SK-N-SH (cell line): ENCODE results near the gene RTN4RL1.

Experiments
- EZH2phosphoT487 ChIP-seq: fragments of 200-600 bp; sonication (generic); IDR thresholded peaks from 2 replicates; pipeline ENCODE4 v1.6.1; 2017; ENCODE audit warnings: low read depth, mixed run types, mild to moderate bottlenecking, antibody characterized with exemption, moderate library complexity, borderline replicate concordance
- JUND ChIP-seq: IDR thresholded peaks from 2 replicates; pipeline ENCODE4 v1.4.0; 2012
- TAF1 ChIP-seq: IDR thresholded peaks from 2 replicates; pipeline ENCODE4 v1.6.1; 2012; ENCODE audit warnings: low read depth, mild to moderate bottlenecking, low read length, moderate library complexity, borderline replicate concordance
- YY1 ChIP-seq: IDR thresholded peaks from 2 replicates; pipeline ENCODE4 v1.4.0; 2012; ENCODE audit warnings: low read depth, mild to moderate bottlenecking
- TF ChIP-seq, protein P1 (sequence below): fragments of 200-600 bp; sonication (generic); IDR thresholded peaks from 2 replicates; pipeline ENCODE4 v1.6.1; 2017; ENCODE audit warnings: antibody characterized with exemption, mild to moderate bottlenecking, moderate library complexity

DNA sequence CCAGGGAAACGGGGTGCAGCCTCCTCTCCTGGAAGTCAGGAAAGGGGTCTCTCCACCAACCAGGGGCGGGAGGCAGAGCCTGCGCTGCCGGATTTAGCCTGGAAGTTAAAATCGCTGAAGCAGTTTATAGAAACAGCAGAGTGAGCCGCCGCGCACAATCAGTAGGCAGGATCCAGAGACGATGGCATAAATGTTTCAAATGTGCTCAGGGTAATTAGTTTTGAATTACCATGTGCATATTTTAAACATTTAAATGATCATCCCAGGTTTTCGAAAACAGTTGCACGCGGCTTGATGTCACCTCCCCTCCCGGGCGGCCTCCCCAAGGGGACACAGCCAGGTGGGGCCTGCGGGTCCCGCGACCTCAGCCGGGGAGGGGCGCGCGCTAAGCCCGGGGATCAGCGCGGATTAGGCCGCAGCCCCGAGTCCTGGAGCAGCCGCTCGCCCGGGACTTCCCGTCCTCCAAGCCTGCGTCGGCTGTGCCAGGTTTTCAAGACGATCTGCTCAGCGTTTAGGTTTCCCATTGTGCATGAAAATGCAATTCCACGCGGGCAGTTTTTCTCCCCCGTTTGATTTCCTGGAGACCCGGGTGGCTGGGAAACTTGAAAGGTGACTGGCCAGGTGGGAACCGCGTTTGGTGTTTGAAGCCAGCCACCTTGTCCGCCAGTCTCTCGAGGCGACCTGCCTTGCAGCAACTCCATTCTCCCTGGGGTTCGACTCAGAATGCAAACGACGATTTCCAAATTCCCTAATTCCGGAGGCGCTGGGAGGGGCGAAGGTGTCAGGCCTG, 117.0 kb downstream of the RTN4RL1 start:
- TF ChIP-seq, protein P1, sequence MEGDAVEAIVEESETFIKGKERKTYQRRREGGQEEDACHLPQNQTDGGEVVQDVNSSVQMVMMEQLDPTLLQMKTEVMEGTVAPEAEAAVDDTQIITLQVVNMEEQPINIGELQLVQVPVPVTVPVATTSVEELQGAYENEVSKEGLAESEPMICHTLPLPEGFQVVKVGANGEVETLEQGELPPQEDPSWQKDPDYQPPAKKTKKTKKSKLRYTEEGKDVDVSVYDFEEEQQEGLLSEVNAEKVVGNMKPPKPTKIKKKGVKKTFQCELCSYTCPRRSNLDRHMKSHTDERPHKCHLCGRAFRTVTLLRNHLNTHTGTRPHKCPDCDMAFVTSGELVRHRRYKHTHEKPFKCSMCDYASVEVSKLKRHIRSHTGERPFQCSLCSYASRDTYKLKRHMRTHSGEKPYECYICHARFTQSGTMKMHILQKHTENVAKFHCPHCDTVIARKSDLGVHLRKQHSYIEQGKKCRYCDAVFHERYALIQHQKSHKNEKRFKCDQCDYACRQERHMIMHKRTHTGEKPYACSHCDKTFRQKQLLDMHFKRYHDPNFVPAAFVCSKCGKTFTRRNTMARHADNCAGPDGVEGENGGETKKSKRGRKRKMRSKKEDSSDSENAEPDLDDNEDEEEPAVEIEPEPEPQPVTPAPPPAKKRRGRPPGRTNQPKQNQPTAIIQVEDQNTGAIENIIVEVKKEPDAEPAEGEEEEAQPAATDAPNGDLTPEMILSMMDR: no peak
- TF ChIP-seq JUND (no peak), TAF1 (no peak), EZH2phosphoT487 (no peak), YY1 (no peak)
